IMR-90 (cell line): ENCODE data around the gene NCAM1. TPM values are rescaled to one million over a fixed set of nuclear protein-coding genes. Genes with fewer than 3 reads are reported as not detected.

Source experiments
- ATAC-seq: fragments of 200-7000 bp; cut with Tn5 transposase; 2 replicates; pipeline ENCODE4 v1.9.1; 2020; ENCODE audit warnings: low read depth, mild to moderate bottlenecking, moderate library complexity
- BruUV-seq: library from RNA; stranded (reverse); fragments of 400-500 nt; replicated peaks from 2 replicates; lab custom pipeline; 2021; lab: Mats Ljungman, UMichigan
- CTCF ChIA-PET: fragments of 300-600 bp; formaldehyde crosslinking; extraction: SDS; loops from one replicate; lab custom pipeline; 2021; ENCODE audit warnings: antibody characterized with exemption; lab: Yijun Ruan, JAX
- POLR2A ChIA-PET: fragments of 300-600 bp; sonication (Branson Sonifier 250); formaldehyde crosslinking; loops from one replicate; lab custom pipeline; 2022; ENCODE audit warnings: antibody characterized with exemption; ENCODE audit not compliant: unreplicated experiment; lab: Charles Lee
- DNase-seq: peaks from one replicate; pipeline ENCODE4 v3.0.0; 2013
- H2AFZ ChIP-seq: replicated peaks from 2 replicates; pipeline ENCODE3; 2013; ENCODE audit warnings: low read length, mild to moderate bottlenecking; ENCODE audit not compliant: poor library complexity
- H2AK5ac ChIP-seq: 2 replicates; pipeline ENCODE4 v1.6.1; 2013; ENCODE audit warnings: low read depth, low read length, inconsistent platforms
- H2AK9ac ChIP-seq: replicated peaks from 2 replicates; pipeline ENCODE3; 2013; ENCODE audit warnings: mild to moderate bottlenecking, low read depth, low read length, moderate library complexity; ENCODE audit not compliant: poor library complexity
- H2BK120ac ChIP-seq: 2 replicates; pipeline ENCODE4 v1.6.1; 2013; ENCODE audit warnings: low read depth, low read length, inconsistent platforms
- H2BK15ac ChIP-seq: 3 replicates; pipeline ENCODE4 v1.6.1; 2013; ENCODE audit warnings: low read depth, low read length, inconsistent platforms
- H2BK20ac ChIP-seq: 2 replicates; pipeline ENCODE4 v1.6.1; 2013; ENCODE audit warnings: low read depth, mild to moderate bottlenecking, inconsistent platforms, low read length, moderate library complexity
- H2BK5ac ChIP-seq: 2 replicates; pipeline ENCODE4 v1.6.1; 2013; ENCODE audit warnings: mild to moderate bottlenecking, low read depth, low read length, inconsistent platforms; ENCODE audit not compliant: poor library complexity, severe bottlenecking
- H3K14ac ChIP-seq: replicated peaks from 2 replicates; pipeline ENCODE4 v1.6.1; 2013; ENCODE audit warnings: low read depth, low read length, inconsistent platforms
- H3K18ac ChIP-seq: 2 replicates; pipeline ENCODE4 v1.6.1; 2013; ENCODE audit warnings: low read depth, low read length, control low read depth
- H3K23ac ChIP-seq: 2 replicates; pipeline ENCODE4 v1.6.1; 2013; ENCODE audit warnings: low read depth, low read length, inconsistent platforms
- H3K27ac ChIP-seq: 2 replicates; pipeline ENCODE4 v1.5.1; 2013; ENCODE audit warnings: mild to moderate bottlenecking, control low read depth, low read length; ENCODE audit not compliant: insufficient read depth
- H3K27me3 ChIP-seq: 2 replicates; pipeline ENCODE4 v1.6.1; 2013; ENCODE audit warnings: low read length; ENCODE audit not compliant: control insufficient read depth, insufficient read depth
- H3K36me3 ChIP-seq: 2 replicates; pipeline ENCODE4 v1.6.1; 2013; ENCODE audit warnings: low read length, mixed read lengths; ENCODE audit not compliant: control insufficient read depth, insufficient read depth
- H3K4ac ChIP-seq: 2 replicates; pipeline ENCODE4 v1.6.1; 2013; ENCODE audit warnings: low read depth, low read length, inconsistent platforms
- H3K4me1 ChIP-seq: 2 replicates; pipeline ENCODE4 v1.6.1; 2013; ENCODE audit warnings: low read length, mixed read lengths; ENCODE audit not compliant: control insufficient read depth, insufficient read depth
- H3K4me2 ChIP-seq: 2 replicates; pipeline ENCODE4 v1.6.1; 2013; ENCODE audit warnings: low read depth, mild to moderate bottlenecking, control low read depth, low read length, moderate library complexity
- H3K4me3 ChIP-seq: 2 replicates; pipeline ENCODE4 v1.5.1; 2013; ENCODE audit warnings: low read depth, mild to moderate bottlenecking, control low read depth, low read length, moderate library complexity; ENCODE audit not compliant: insufficient read depth
- H3K56ac ChIP-seq: 2 replicates; pipeline ENCODE4 v1.6.1; 2013; ENCODE audit warnings: low read length, inconsistent platforms; ENCODE audit not compliant: insufficient read depth; ENCODE audit errors: extremely low read depth
- H3K79me1 ChIP-seq, 2 experiments: 2 replicates each; pipeline ENCODE4 v1.6.1; 2013; ENCODE audit warnings: low read length in 2 of 2, inconsistent platforms in 1 of 2, low read depth in 1 of 2
- H3K9ac ChIP-seq: 2 replicates; pipeline ENCODE4 v1.6.1; 2013; ENCODE audit warnings: low read depth, low read length, control low read depth
- H3K9me1 ChIP-seq: 2 replicates; pipeline ENCODE4 v1.6.1; 2013; ENCODE audit warnings: low read length, inconsistent platforms; ENCODE audit not compliant: insufficient read depth
- H3K9me3 ChIP-seq: 2 replicates; pipeline ENCODE4 v1.6.1; 2013; ENCODE audit warnings: low read length; ENCODE audit not compliant: control insufficient read depth, insufficient read depth
- H4K20me1 ChIP-seq: 2 replicates; pipeline ENCODE4 v1.6.1; 2013; ENCODE audit warnings: low read length, inconsistent platforms; ENCODE audit not compliant: insufficient read depth
- H4K5ac ChIP-seq: 2 replicates; pipeline ENCODE4 v1.6.1; 2013; ENCODE audit warnings: mild to moderate bottlenecking, low read depth, low read length, control low read depth
- H4K8ac ChIP-seq, 2 experiments: 2 replicates each; pipeline ENCODE4 v1.6.1; 2013; ENCODE audit warnings: low read depth in 2 of 2, low read length in 2 of 2, control low read depth in 1 of 2, inconsistent platforms in 1 of 2
- H4K91ac ChIP-seq: 2 replicates; pipeline ENCODE4 v1.6.1; 2013; ENCODE audit warnings: low read depth, low read length, inconsistent platforms; ENCODE audit not compliant: insufficient read depth
- CHD1 ChIP-seq: IDR thresholded peaks from 2 replicates; pipeline ENCODE4 v1.6.1; 2012; ENCODE audit warnings: low read depth, low read length, improper control_type of control experiment
- FOS ChIP-seq: fragments of 150-350 bp; IDR thresholded peaks from 2 replicates; pipeline ENCODE4 v1.6.1; 2016; ENCODE audit warnings: low read depth, low read length
- RAD21 ChIP-seq: IDR thresholded peaks from 2 replicates; pipeline ENCODE4 v1.6.1; 2012; ENCODE audit warnings: low read length, improper control_type of control experiment
- SMC3 ChIP-seq: fragments of 150-350 bp; IDR thresholded peaks from 2 replicates; pipeline ENCODE4 v1.6.1; 2016; ENCODE audit warnings: low read depth, mild to moderate bottlenecking, antibody characterized with exemption, low read length, moderate library complexity
- WGBS, 2 experiments: methylation state at CpG; one replicate each; pipeline versions ENCODE4 v1.1.5 to v1.1.7; 2013; ENCODE audit warnings: missing lambda C conversion rate in 2 of 2; ENCODE audit not compliant: insufficient read length in 1 of 2; ENCODE audit errors: extremely low coverage in 2 of 2; 5-methylcytosine and 5-hydroxymethylcytosine counted together
- dilution Hi-C: fragments of 300-500 bp; cut with HindIII; formaldehyde crosslinking; loops from one replicate; pipeline ENCODE4 v1.14.3; 2018; ENCODE audit warnings: low sequenced_read_pairs; ENCODE audit not compliant: unreplicated experiment
- in situ Hi-C: fragments of 300-500 bp; cut with MboI; formaldehyde crosslinking; loops from 3 replicates; pipeline ENCODE4 v1.14.3; 2019; ENCODE audit warnings: low sequenced_read_pairs, inconsistent platforms, mixed read lengths
- intact Hi-C: fragments of 100-400 bp; cut with micrococcal nuclease; formaldehyde crosslinking; loops from 2 replicates; pipeline ENCODE4 v1.10.0; 2022
- polyA plus RNA-seq, 3 experiments: library from polyadenylated mRNA; depleted of rRNA; stranded (reverse); fragments of >200 nt; gene quantifications; 2 replicates each; pipeline ENCODE4 v1.2.3, GENCODE V29; 2012; ENCODE audit warnings: low replicate concordance in 1 of 3
- total RNA-seq: library from RNA; depleted of rRNA; stranded (reverse); fragments of >200 nt; gene quantifications from 2 replicates; pipeline ENCODE4 v1.2.3, GENCODE V29; 2012

Gene NCAM1
- total and polyA plus RNA-seq, 2 of the 4 experiments (the other 2 are of a cell fraction) = 0.09 to 0.18 TPM

DNA sequence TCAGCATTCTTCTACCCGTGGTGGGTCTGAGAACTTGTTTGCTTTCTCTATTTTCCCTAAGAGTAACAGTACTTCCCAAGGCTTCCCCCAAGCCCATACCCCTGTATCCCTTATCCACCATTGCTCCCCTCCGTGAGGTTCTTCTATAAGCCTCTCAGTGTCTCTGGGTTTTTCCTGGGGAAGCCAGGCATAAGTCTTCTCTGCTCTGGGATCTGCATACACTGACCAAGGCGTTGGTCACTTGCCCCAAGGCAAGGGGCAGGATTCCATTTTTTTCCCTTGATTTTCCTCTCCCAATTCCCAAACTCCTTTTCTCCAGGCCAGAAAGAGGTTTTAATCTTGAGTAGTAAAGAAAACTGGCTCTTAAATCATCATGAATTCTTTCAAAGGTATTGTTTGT is 27.2 kb upstream of the NCAM1 start:
- Histone ChIP-seq H3K36me3 (no peaks in the 10 kb centered on the region), H4K8ac (no peak overlapping the region), H2BK120ac (no peak overlapping the region), H3K4me1 (no peaks in the 10 kb centered on the region), H2BK20ac (no peak overlapping the region), H3K27me3 (no peaks in the 10 kb centered on the region), H2AK5ac (no peak overlapping the region), H3K9ac (no peak overlapping the region), H2AK9ac (no peak overlapping the region), H3K9me3 (no peaks in the 10 kb centered on the region), H3K56ac (no peak overlapping the region), H2BK15ac (no peak overlapping the region), H4K91ac (no peak overlapping the region), H3K27ac (no peak overlapping the region), H3K4me2 (no peak overlapping the region), H3K79me1 (no peaks in the 10 kb centered on the region), H3K4ac (no peak overlapping the region), H3K9me1 (no peaks in the 10 kb centered on the region), H4K5ac (no peak overlapping the region), H3K23ac (no peak overlapping the region), H3K14ac (no peak overlapping the region), H3K18ac (no peak overlapping the region), H2AFZ (no peak overlapping the region), H4K20me1 (no peaks in the 10 kb centered on the region), H2BK5ac (no peak overlapping the region), H3K4me3 (no peak overlapping the region)
- POLR2A ChIA-PET = no interaction called here
- BruUV-seq = no TSS peak
- in situ Hi-C loops (no loop called here), intact Hi-C loops (no loop called here), dilution Hi-C loops (no loop called here)
- no peak for DNase-seq
- TF ChIP-seq CHD1 = no peak
- TF ChIP-seq SMC3 = no peak
- TF ChIP-seq FOS = no peak
- TF ChIP-seq RAD21 = no peak
- no peak for ATAC-seq
- no CpG with 5 or more reads among the region's 3 CpGs for WGBS, 2 experiments
- CTCF ChIA-PET = no interaction called here
